Activated gamma-delta T cell (primary cell): Measurements from ENCODE around the gene COX17.

ENCODE experiments used
- DNase-seq: peaks from one replicate; lab custom pipeline; 2025; lab: John Stamatoyannopoulos, UW

The COX17 gene

GRCh38 chr3:119645813-119646212 lies 31.4 kb downstream of the COX17 start:
- DNase-seq: no peak

DNA sequence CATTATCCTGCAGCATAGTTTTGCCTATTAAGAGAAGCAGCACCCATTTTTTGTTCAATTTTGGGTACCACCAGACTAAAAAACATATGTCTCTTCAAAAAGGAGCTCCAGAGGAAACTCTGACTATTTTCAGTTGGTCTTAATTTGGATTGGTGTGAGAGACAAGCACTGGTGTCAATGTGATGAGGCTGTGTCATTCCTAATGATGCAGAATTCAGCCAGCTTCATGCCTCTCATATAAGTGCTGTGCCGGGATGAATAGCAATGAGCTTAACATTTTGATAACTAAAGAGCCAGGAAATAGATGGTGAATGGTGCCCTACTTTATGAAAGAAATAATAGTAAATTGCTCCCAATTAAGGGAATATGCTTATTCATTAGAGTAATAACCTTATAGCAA lies 32.7 kb downstream of the COX17 start:
- no peak for DNase-seq

DNA sequence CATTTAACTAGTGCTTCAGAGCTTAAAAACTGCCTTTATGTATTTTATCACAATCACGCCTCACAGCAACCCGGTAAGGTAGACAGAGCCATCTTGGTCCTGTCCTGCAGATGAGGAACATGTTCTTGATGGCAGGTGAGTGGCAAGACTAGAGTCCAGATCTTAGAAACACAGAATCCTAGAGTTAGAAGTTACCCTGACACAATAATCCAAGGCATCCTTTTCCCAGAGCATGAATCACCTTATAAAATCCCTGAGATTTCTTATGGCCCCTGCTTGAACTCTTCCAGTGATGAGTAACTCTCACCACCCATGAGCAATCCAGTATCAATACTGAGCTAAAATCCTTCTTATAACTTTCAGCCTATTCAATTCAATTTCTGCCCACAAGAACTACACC lies 33.7 kb downstream of the COX17 start:
- DNase-seq: no peak

GRCh38 chr3:119642746-119643473 lies 34.3 kb downstream of the COX17 start:
- DNase-seq: no peak

- no peak for DNase-seq
These were observed 35.8 kb downstream of the COX17 start for GRCh38 chr3:119641416-119641815.

GRCh38 chr3:119639494-119640350 lies 37.5 kb downstream of the COX17 start:
- no peak for DNase-seq

DNA sequence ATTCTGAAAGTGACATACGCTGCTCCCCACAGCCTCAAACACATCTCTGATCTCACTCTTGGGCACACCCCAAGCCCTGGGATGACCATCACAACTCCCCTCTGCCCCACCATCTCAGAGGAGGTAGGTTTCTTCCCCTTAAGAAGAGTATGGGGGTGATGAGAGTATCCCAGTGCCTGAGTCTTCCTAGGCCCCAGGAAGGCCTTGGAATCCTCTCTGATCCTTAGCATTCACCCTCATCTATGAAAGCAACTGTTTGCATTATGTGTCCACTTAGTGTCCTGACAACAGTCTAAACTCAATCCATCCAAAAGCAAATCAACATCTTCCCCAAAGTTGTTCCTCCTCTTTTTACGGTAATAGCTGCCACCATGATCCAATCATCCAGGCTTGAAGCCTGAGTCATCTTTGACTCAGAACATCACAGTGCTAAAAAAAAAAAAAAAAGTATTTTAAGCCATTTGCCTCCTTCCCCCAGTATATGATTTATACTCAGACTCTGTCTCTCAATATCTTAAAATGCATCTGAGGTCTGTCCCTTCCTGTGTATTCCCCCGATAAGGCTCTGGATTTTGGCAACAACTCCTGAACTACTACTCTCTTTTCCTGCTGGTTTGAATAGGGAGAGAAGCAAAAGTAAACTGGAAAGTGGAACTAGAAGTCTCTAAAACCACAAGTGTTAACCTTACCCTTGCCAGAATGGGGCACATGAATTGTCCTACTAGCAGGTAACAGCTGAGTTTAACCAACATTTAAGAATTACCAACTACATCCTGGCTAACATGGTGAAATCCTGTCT lies 39.3 kb downstream of the COX17 start:
- no peak for DNase-seq

GRCh38 chr3:119636891-119637611 lies 40.2 kb downstream of the COX17 start:
- DNase-seq: no peak

- no peak for DNase-seq
These were observed 41.0 kb downstream of the COX17 start for GRCh38 chr3:119636249-119636648.

- no peak for DNase-seq
These were observed 41.5 kb downstream of the COX17 start for GRCh38 chr3:119635719-119636118.

DNA sequence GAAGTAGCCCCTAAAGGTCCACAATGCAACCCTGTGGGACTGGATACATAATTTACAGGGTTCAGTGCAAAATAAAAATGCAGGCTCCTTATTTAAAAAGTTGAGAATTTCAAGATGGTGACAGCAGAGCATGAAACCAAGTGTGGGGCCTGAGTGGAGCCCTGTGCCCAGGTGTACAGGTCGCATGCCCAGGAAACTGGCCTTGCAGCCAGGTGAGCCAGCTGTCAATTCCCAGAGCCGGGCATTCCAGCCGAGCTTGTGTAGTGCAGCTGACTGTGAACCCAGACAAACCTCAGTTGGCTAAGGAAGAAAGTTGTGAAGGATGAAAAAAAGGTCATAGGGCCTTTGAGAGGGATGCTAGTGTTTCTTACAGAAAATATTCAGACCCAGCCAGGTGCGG lies 44.4 kb downstream of the COX17 start:
- DNase-seq: no peak

DNA sequence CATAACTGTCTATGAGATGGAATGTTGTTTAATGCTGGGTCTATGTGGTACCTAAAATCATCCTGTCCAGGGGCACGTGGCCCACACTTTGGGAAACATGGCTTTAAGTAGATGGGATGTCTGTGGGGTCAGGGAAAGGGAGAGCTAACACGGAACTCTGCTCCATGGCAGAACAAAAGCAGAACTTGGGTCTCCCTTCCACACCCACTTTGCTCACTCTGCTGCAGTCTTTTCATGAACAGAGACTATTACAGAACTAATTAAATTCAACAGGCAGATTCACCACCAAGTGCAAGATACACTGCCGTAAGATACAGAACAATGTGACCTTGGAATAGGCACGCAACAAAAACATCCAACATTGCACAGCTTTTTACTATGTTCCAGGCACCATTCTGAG lies 45.0 kb downstream of the COX17 start:
- no peak for DNase-seq

DNA sequence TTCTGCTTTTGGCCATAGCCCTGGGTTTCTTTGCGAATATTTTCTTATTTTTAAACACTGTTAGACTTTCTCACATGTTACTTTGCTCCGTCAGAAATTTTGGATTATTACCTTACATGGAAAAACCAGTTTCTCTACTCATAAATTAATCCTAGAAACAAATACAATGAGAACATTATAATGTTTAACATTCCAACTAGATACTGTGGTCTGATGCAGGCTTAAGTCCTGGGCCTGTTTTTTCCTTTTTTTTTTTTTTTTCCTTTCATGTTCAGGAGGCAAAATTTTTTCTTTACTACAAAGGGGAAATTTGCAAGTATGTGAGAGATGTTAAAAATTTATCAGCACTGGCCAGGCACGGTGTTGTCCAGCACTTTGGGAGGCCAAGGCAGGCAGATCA lies 45.7 kb downstream of the COX17 start:
- no peak for DNase-seq

- DNase-seq: no peak
These were observed 46.3 kb downstream of the COX17 start for GRCh38 chr3:119630880-119631329.

DNA sequence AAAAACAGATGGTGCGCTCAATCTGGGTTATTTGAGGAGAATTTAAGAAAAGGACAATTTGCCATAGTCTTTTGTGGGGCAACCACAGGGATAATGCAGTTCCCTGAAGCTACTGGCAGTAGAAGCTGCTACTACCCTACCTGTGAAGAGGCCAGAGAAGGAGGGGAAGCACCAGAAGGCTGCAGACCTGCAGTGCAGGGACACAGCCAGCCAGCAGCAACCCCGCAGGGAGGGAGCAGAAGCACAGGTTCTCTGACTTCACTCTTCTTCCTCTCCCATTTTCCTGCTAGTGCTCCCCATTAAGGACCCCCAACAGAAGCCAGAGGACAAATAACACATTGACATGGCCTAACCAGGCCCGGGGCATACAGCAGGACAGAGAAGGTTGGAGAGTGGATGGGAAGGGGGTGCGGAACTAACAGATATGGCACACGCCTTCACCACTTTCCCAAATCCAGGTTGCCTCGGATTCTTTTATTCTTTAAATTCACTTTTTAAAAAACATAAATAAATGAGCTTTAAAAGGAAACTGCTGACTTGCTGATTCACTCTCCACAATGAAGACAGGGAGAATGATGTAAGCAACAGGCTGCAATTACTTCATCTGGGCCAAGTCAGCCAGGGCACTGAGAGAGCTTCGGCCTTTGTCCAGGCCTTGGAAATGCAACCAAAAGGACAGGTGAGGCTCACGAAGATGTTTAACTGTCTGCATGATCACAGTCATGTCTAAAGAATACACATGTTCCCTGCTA lies 46.9 kb downstream of the COX17 start:
- no peak for DNase-seq

DNA sequence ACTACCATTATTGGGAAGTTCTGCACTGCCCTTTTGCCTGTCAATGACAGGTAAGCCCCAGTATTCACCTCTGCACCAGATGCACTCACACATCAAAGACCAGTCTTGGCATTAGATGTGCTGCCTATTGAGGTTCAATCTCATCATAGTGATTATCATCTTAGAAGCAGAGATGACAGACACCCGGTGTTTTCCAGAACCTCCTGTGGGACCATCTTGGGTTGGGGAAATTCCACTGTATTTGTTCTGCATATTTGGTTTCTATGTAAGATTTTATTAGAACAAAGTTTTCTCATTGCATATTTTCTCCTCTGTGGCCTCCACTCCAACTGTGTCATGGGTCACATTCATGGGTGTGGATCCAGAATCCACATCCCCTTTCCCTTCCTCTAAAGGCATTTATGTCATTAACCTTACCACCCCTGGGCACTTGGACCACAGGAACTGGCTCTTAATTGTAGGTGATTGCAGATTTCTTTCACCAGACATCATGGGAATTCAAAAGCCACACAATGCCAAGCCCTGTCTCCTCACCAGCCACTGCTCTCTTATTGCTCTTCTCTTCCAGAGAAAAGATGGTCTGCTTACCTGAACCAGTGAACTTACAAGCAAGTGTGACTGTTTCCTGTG lies 48.3 kb downstream of the COX17 start:
- no peak for DNase-seq

- no peak for DNase-seq
These were observed 48.8 kb downstream of the COX17 start for GRCh38 chr3:119628390-119628789.

GRCh38 chr3:119627461-119627860 lies 49.7 kb downstream of the COX17 start:
- no peak for DNase-seq

DNA sequence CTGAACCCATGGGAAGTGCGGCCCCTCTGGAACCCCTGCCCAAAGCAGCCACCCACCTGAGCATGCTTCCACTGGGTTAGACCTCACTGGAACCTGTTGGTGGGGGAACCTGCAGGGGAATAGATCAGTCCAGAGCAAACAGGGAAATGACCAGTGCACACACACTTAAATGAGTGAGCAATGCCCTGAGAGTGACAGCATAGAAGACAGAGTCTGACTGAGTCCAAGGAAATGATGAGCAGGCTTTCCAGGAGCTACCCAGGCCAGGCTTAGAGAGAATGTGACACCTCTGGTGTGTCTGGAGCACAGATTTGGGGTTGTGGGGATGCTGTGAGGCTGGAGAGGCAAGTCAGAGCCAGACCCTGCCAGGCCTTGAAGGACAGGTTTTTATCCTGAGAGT lies 51.0 kb downstream of the COX17 start:
- DNase-seq: no peak

- no peak for DNase-seq
These were observed 51.6 kb downstream of the COX17 start for GRCh38 chr3:119625451-119626153.
